Measurements from ENCODE around the gene ZNF662. TPM values are rescaled to one million over a fixed set of nuclear protein-coding genes. Genes with fewer than 3 reads are reported as not detected.

The ZNF662 gene
- total RNA-seq, 1 donor from 2014 or later, result 2.7 TPM

DNA sequence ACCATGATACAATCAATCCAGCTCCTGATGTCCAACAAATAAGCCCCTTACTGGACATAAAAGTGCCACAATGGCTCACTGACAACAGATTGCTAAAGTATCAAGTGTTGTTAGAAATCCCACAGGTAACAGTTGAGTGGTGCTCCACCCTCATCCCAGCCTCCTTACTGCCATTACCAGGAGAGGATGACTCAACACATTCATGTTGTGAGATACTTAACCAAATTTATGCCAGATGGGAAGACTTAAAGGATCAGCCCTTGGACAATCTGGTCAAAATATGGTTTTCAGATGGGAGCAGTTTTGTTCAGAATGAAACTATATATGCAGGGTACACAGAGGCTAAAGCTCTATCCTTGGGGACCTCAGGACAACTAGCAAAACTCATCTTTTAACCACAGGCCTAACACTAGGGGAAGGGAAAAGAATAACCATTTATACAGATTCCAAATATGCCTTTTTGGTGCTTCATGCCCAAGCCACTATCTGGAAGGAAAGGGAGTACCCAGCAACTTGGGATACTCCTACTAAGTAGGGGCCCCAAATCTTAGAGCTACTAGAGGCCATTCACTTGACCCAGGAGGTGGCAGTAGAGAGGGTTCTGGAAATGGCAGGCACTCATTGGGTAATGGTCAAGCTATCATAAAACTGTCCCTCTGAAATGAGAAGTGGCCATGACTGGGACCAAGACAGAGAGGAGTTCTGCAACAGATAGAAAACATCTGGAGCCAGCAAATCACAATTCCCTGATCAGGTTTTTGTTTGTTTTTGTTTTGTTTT lies 6.9 kb upstream of the ZNF662 start:
- Histone ChIP-seq H3K9me3 (replicated peaks) (no peaks in the 10 kb centered on the region), H3K4me3 (no peak overlapping the region), H3K36me3 (no peaks in the 10 kb centered on the region), H3K27me3 (ENCODE audit: low read depth) (no peaks in the 10 kb centered on the region), H3K27ac (replicated peaks) (no peak overlapping the region), H3K4me1 (no peaks in the 10 kb centered on the region)
- TF ChIP-seq, protein P1, sequence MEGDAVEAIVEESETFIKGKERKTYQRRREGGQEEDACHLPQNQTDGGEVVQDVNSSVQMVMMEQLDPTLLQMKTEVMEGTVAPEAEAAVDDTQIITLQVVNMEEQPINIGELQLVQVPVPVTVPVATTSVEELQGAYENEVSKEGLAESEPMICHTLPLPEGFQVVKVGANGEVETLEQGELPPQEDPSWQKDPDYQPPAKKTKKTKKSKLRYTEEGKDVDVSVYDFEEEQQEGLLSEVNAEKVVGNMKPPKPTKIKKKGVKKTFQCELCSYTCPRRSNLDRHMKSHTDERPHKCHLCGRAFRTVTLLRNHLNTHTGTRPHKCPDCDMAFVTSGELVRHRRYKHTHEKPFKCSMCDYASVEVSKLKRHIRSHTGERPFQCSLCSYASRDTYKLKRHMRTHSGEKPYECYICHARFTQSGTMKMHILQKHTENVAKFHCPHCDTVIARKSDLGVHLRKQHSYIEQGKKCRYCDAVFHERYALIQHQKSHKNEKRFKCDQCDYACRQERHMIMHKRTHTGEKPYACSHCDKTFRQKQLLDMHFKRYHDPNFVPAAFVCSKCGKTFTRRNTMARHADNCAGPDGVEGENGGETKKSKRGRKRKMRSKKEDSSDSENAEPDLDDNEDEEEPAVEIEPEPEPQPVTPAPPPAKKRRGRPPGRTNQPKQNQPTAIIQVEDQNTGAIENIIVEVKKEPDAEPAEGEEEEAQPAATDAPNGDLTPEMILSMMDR (IDR thresholded peaks at IDR 0.05; ENCODE audit: borderline replicate concordance), result no peak
- DNase-seq, result no peak
- intact Hi-C loops (cut with micrococcal nuclease), result no loop called here

- Histone ChIP-seq H3K9me3 (replicated peaks) (no peaks in the 10 kb centered on the region), H3K4me1 (peaks cover 2% of the 10 kb centered on the region), H3K36me3 (no peaks in the 10 kb centered on the region), H3K4me3 (no peak overlapping the region), H3K27me3 (ENCODE audit: low read depth) (no peaks in the 10 kb centered on the region), H3K27ac (replicated peaks) (no peak overlapping the region)
- no peak for DNase-seq
- TF ChIP-seq, protein P1 (IDR thresholded peaks at IDR 0.05; ENCODE audit: borderline replicate concordance), result no peak
- intact Hi-C loops (cut with micrococcal nuclease), result no loop called here
Measured at GRCh38 chr3:42900226-42901072, 5.5 kb upstream of the ZNF662 start.

- H3K27ac ChIP-seq (replicated peaks), result no peak overlapping the region
- intact Hi-C loops (cut with micrococcal nuclease), result no loop called here
- H3K27me3 ChIP-seq (ENCODE audit: low read depth), result no peaks in the 10 kb centered on the region
- H3K4me1 ChIP-seq, result peaks cover 8% of the 10 kb centered on the region
- no peak overlapping the region for H3K4me3 ChIP-seq
- TF ChIP-seq, protein P1 (IDR thresholded peaks at IDR 0.05; ENCODE audit: borderline replicate concordance), result no peak
- no peaks in the 10 kb centered on the region for H3K36me3 ChIP-seq
- no peaks in the 10 kb centered on the region for H3K9me3 ChIP-seq (replicated peaks)
- no peak for DNase-seq
Measured at GRCh38 chr3:42901073-42901415, 4.9 kb upstream of the ZNF662 start.

GRCh38 chr3:42902257-42902656 lies 3.7 kb upstream of the ZNF662 start:
- Histone ChIP-seq H3K4me1 (peaks cover 20% of the 10 kb centered on the region), H3K27ac (replicated peaks) (no peak overlapping the region), H3K9me3 (replicated peaks) (no peaks in the 10 kb centered on the region), H3K4me3 (no peak overlapping the region), H3K27me3 (ENCODE audit: low read depth) (no peaks in the 10 kb centered on the region), H3K36me3 (no peaks in the 10 kb centered on the region)
- intact Hi-C loops (cut with micrococcal nuclease), result no loop called here
- TF ChIP-seq, protein P1 (IDR thresholded peaks at IDR 0.05; ENCODE audit: borderline replicate concordance), result no peak
- DNase-seq, result no peak

DNA sequence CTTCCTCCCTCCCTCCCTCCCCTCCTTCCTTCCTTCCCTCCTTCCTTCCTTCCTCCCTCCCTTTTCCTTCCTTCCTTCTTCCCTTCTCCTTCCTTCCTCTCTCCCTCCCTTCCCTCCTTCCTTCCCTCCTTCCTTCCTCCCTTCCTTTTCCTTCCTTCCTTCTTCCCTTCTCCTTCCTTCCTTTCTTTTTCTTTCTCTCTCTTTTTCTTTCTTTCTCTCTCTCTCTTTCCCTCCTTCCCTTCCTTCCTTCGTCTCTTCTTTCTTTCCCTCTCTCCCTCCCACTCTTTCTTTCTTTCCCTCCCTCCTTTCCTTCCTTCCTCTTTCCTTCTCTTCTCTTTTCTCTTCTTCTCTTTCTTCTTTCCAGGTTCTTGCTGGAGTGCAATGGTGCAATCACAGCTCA lies 1.9 kb upstream of the ZNF662 start:
- H3K27me3 ChIP-seq (ENCODE audit: low read depth), result no peaks in the 10 kb centered on the region
- TF ChIP-seq, protein P1 (IDR thresholded peaks at IDR 0.05; ENCODE audit: borderline replicate concordance), result no peak
- intact Hi-C loops (cut with micrococcal nuclease), result no loop called here
- no peaks in the 10 kb centered on the region for H3K9me3 ChIP-seq (replicated peaks)
- H3K27ac ChIP-seq (replicated peaks), result no peak overlapping the region
- H3K36me3 ChIP-seq, result peaks cover 15% of the 10 kb centered on the region
- H3K4me3 ChIP-seq, result no peak overlapping the region
- no peak for DNase-seq
- H3K4me1 ChIP-seq, result peaks cover 23% of the 10 kb centered on the region
